Esophagus squamous epithelium (tissue), 4 donors: Measurements from ENCODE around the gene ANKRD11.

ENCODE experiments used
- POLR2A ChIP-seq, 4 donors: fragments of 450-650 bp; IDR thresholded peaks; one replicate each; pipeline ENCODE4 v1.6.1; 2017; ENCODE audit warnings: antibody characterized with exemption in 4 of 4, mild to moderate bottlenecking in 4 of 4, moderate library complexity in 3 of 4
- TF ChIP-seq, protein P1 (sequence below), 6 experiments: fragments of 450-650 bp in 4 of 6; fragments of 200-600 bp in 2 of 6; sonication (generic) in 2 of 6; IDR thresholded peaks; one replicate each; pipeline ENCODE4 v1.5.1; 2016 to 2019; ENCODE audit warnings: antibody characterized with exemption in 6 of 6, mild to moderate bottlenecking in 4 of 6, moderate library complexity in 4 of 6

DNA sequence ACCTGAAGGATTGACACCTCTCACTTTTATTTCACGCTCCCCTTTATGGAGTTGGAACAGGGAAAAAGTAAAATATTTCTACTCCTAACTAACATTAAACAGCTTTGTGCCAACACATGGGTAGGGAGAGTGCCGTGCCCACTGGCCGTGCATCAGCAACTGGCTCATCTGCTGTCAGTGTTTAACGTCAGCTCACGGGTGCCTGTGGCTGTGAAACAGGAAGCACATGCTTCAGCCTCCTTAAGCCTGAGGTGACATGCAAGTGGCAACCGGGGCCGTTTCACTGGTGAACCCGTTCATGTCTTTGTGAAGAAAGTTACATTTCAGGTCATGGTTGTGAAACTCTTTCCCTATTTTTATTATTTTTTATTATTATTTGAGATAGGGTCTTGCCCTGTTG lies 21.0 kb upstream of the ANKRD11 start:
- TF ChIP-seq, protein P1, sequence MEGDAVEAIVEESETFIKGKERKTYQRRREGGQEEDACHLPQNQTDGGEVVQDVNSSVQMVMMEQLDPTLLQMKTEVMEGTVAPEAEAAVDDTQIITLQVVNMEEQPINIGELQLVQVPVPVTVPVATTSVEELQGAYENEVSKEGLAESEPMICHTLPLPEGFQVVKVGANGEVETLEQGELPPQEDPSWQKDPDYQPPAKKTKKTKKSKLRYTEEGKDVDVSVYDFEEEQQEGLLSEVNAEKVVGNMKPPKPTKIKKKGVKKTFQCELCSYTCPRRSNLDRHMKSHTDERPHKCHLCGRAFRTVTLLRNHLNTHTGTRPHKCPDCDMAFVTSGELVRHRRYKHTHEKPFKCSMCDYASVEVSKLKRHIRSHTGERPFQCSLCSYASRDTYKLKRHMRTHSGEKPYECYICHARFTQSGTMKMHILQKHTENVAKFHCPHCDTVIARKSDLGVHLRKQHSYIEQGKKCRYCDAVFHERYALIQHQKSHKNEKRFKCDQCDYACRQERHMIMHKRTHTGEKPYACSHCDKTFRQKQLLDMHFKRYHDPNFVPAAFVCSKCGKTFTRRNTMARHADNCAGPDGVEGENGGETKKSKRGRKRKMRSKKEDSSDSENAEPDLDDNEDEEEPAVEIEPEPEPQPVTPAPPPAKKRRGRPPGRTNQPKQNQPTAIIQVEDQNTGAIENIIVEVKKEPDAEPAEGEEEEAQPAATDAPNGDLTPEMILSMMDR (IDR thresholded peaks at IDR 0.05): no peak
- no peak for TF ChIP-seq POLR2A (IDR thresholded peaks at IDR 0.05)
